GM23338 (cell line): Measurements from ENCODE around the gene PGAP3. TPM values are rescaled to one million over a fixed set of nuclear protein-coding genes. Genes with fewer than 3 reads are reported as not detected.

Experiments
- ATAC-seq: fragments of 200-7000 bp; cut with Tn5 transposase; 3 replicates; pipeline ENCODE4 v1.9.1; 2020
- DNase-seq: peaks from one replicate; pipeline ENCODE4 v3.0.0-alpha.2; 2015; ENCODE audit warnings: low spot score
- H2AFZ ChIP-seq: fragments of 200-600 bp; sonication (generic); 2 replicates; pipeline ENCODE4 v1.8.0; 2016; ENCODE audit warnings: antibody characterized with exemption, mild to moderate bottlenecking, moderate library complexity
- H3F3A ChIP-seq: fragments of 200-600 bp; sonication (generic); replicated peaks from 2 replicates; pipeline ENCODE4 v1.8.0; 2017; ENCODE audit warnings: antibody characterized with exemption, mixed run types, low read depth
- H3K27ac ChIP-seq: fragments of 200-600 bp; sonication (generic); 2 replicates; pipeline ENCODE4 v1.6.1; 2016; ENCODE audit warnings: low read depth
- H3K27me3 ChIP-seq: fragments of 200-600 bp; sonication (generic); 2 replicates; pipeline ENCODE4 v1.8.0; 2016; ENCODE audit warnings: mild to moderate bottlenecking, mixed run types, moderate library complexity; ENCODE audit not compliant: insufficient read depth
- H3K36me3 ChIP-seq: fragments of 200-600 bp; sonication (generic); 2 replicates; pipeline ENCODE4 v1.8.0; 2016; ENCODE audit warnings: mild to moderate bottlenecking; ENCODE audit not compliant: insufficient read depth
- H3K4me1 ChIP-seq: fragments of 200-600 bp; sonication (generic); 2 replicates; pipeline ENCODE4 v1.8.0; 2016; ENCODE audit warnings: mild to moderate bottlenecking, moderate library complexity; ENCODE audit not compliant: insufficient read depth
- H3K4me2 ChIP-seq: fragments of 200-600 bp; sonication (generic); 2 replicates; pipeline ENCODE4 v1.7.1; 2017; ENCODE audit warnings: mixed run types
- H3K4me3 ChIP-seq: fragments of 200-600 bp; sonication (generic); 2 replicates; pipeline ENCODE4 v1.6.1; 2016; ENCODE audit warnings: mixed run types
- H3K79me2 ChIP-seq: fragments of 200-600 bp; sonication (generic); replicated peaks from 2 replicates; pipeline ENCODE4 v1.8.0; 2017; ENCODE audit warnings: mild to moderate bottlenecking; ENCODE audit not compliant: insufficient read depth
- H3K9me2 ChIP-seq: fragments of 200-600 bp; sonication (generic); 2 replicates; pipeline ENCODE4 v1.8.0; 2017; ENCODE audit not compliant: insufficient read depth
- H4K20me1 ChIP-seq: fragments of 200-600 bp; sonication (generic); replicated peaks from 2 replicates; pipeline ENCODE4 v1.8.0; 2017; ENCODE audit warnings: mild to moderate bottlenecking; ENCODE audit not compliant: insufficient read depth
- H3K27ac Mint-ChIP-seq: 2 replicates; pipeline ENCODE4 v1.8.0; 2020; ENCODE audit warnings: inconsistent platforms, mild to moderate bottlenecking, moderate library complexity, mixed read lengths
- H3K27me3 Mint-ChIP-seq: 3 replicates; pipeline ENCODE4 v1.8.0; 2022; ENCODE audit warnings: low read depth, mild to moderate bottlenecking, moderate library complexity, mixed read lengths, inconsistent platforms; ENCODE audit not compliant: insufficient read depth, poor library complexity
- H3K36me3 Mint-ChIP-seq: 3 replicates; pipeline ENCODE4 v1.8.0; 2021; ENCODE audit warnings: low read depth, mild to moderate bottlenecking, inconsistent platforms, moderate library complexity, mixed read lengths
- H3K4me1 Mint-ChIP-seq: 3 replicates; pipeline ENCODE4 v1.8.0; 2020; ENCODE audit warnings: mild to moderate bottlenecking, inconsistent platforms, mixed read lengths
- H3K4me3 Mint-ChIP-seq: 3 replicates; pipeline ENCODE4 v1.8.0; 2021; ENCODE audit warnings: moderate library complexity, mild to moderate bottlenecking, inconsistent platforms, mixed read lengths
- H3K9me3 Mint-ChIP-seq: 3 replicates; pipeline ENCODE4 v1.8.0; 2020; ENCODE audit warnings: moderate library complexity, mild to moderate bottlenecking, inconsistent platforms, mixed read lengths
- CREB1 ChIP-seq: fragments of 250-450 bp; sonication (Bioruptor Pico); IDR thresholded peaks from 2 replicates; pipeline ENCODE4 v1.5.0; 2020; ENCODE audit warnings: low read depth, mild to moderate bottlenecking, moderate library complexity
- EZH2phosphoT487 ChIP-seq: fragments of 200-600 bp; sonication (generic); IDR thresholded peaks from one replicate; pipeline ENCODE4 v1.8.1; 2018; ENCODE audit warnings: antibody characterized with exemption; ENCODE audit not compliant: unreplicated experiment
- JUNB ChIP-seq: IDR thresholded peaks from one replicate; pipeline ENCODE4 v1.6.1; 2016; ENCODE audit warnings: antibody characterized with exemption; ENCODE audit not compliant: unreplicated experiment
- NANOG ChIP-seq: IDR thresholded peaks from 2 replicates; pipeline ENCODE4 v1.6.1; 2016; ENCODE audit warnings: antibody characterized with exemption, borderline replicate concordance
- REST ChIP-seq: IDR thresholded peaks from one replicate; pipeline ENCODE4 v1.6.1; 2018; ENCODE audit warnings: antibody characterized with exemption; ENCODE audit not compliant: unreplicated experiment
- ZNF462 ChIP-seq: fragments of 250-450 bp; sonication (Bioruptor Pico); IDR thresholded peaks from 2 replicates; pipeline ENCODE4 v1.5.0; 2020; ENCODE audit warnings: mild to moderate bottlenecking, moderate library complexity
- polyA plus RNA-seq: library from polyadenylated mRNA; unstranded; fragments of >200 nt; fragmentation: Nextera tagmentation; extraction: Ambion mirVana; gene quantifications from 2 replicates; pipeline ENCODE4 v1.2.1, GENCODE V29; 2016
- total RNA-seq: library from RNA; depleted of rRNA; stranded (reverse); fragments of >200 nt; shearing (Covaris generic); gene quantifications from 2 replicates; pipeline ENCODE4 v1.2.3, GENCODE V29; 2014

The PGAP3 gene
- total and polyA plus RNA-seq, 2 experiments from 2014 or later, result 7.0 to 10.7 TPM

GRCh38 chr17:39632153-39632941, 55.5 kb downstream of the PGAP3 start:
- 0 out of 3 replicates have a peak, but pooled peaks cover 2% of the 10 kb centered on the region for H3K36me3 Mint-ChIP-seq
- no peaks in the 10 kb centered on the region for H4K20me1 ChIP-seq
- ATAC-seq (no peak), DNase-seq (no peak)
- no peak overlapping the region for H3K27ac ChIP-seq
- H3K4me1 Mint-ChIP-seq, result peaks cover 76% of the 10 kb centered on the region
- peak overlapping the region; percentile 95 for H3K4me2 ChIP-seq
- no peaks in the 10 kb centered on the region for H3K9me3 Mint-ChIP-seq
- H3K36me3 ChIP-seq, result no peaks in the 10 kb centered on the region
- peaks cover 15% of the 10 kb centered on the region; the same call in 1 of the 2 replicates for H3F3A ChIP-seq
- H3K27me3 Mint-ChIP-seq, result peaks cover 41% of the 10 kb centered on the region
- no peak for TF ChIP-seq EZH2phosphoT487
- no peak for TF ChIP-seq ZNF462 (CRISPR knock-in tag)
- no peak for TF ChIP-seq NANOG
- no peak for TF ChIP-seq REST
- no peak for TF ChIP-seq JUNB
- no peak for TF ChIP-seq CREB1 (CRISPR knock-in tag)
- H3K4me3 ChIP-seq, result peak overlapping the region; percentile 32; the same call in 1 of the 2 replicates
- no peaks in the 10 kb centered on the region; the same call in 1 of the 2 replicates for H3K79me2 ChIP-seq
- peak overlapping the region; percentile 35; the same call in 1 of the 3 replicates for H3K4me3 Mint-ChIP-seq
- no peak overlapping the region for H2AFZ ChIP-seq
- peaks cover 20% of the 10 kb centered on the region for H3K27me3 ChIP-seq
- H3K4me1 ChIP-seq, result peaks cover 78% of the 10 kb centered on the region
- no peak overlapping the region for H3K27ac Mint-ChIP-seq
- no peaks in the 10 kb centered on the region for H3K9me2 ChIP-seq
